Ovary (tissue), 3 donors: Measurements from ENCODE around the gene RIN3.

Experiments
- CTCF ChIP-seq, 3 donors: fragments of 450-650 bp in 2 of 3; fragments of 200-600 bp in 1 of 3; IDR thresholded peaks; one replicate each; pipeline versions ENCODE4 v1.5.1 to v1.8.0; 2016 to 2022; ENCODE audit warnings: antibody characterized with exemption in 3 of 3, mild to moderate bottlenecking in 1 of 3
- EP300 ChIP-seq: sonication (generic); formaldehyde crosslinking; IDR thresholded peaks from one replicate; pipeline ENCODE4 v1.6.1; 2017; ENCODE audit warnings: antibody characterized with exemption
- POLR2A ChIP-seq: fragments of 450-650 bp; IDR thresholded peaks from one replicate; pipeline ENCODE4 v1.6.1; 2017; ENCODE audit warnings: antibody characterized with exemption, mild to moderate bottlenecking, moderate library complexity
- donor health status: DM: no; HTN: no; CAD: no.

- TF ChIP-seq POLR2A (no peak), CTCF (IDR thresholded peaks at IDR 0.05) (no peak), EP300 (no peak)
Measured at GRCh38 chr14:92622311-92622710, 108.7 kb downstream of the RIN3 start.
